Measurements from ENCODE around the gene PLA2G12A. TPM values are rescaled to one million over a fixed set of nuclear protein-coding genes. Genes with fewer than 3 reads are reported as not detected.

Gene PLA2G12A
- total RNA-seq, 1 donor from 2014 or later, result 17.8 TPM

- Histone ChIP-seq H3K36me3 (no peaks in the 10 kb centered on the region), H3K27me3 (peaks cover 10% of the 10 kb centered on the region), H3K27ac (no peak overlapping the region), H3K9me3 (ENCODE audit: low read depth) (no peaks in the 10 kb centered on the region), H3K4me3 (peak overlapping the region; percentile 61), H2AFZ (replicated peaks) (peak overlapping the region; percentile 98), H3K4me1 (peaks cover 7% of the 10 kb centered on the region), H3K79me2 (ENCODE audit: low read depth) (peaks cover 41% of the 10 kb centered on the region), H3K9ac (no peak overlapping the region), H4K20me1 (ENCODE audit: low read depth) (no peaks in the 10 kb centered on the region), H3K4me2 (peak overlapping the region; percentile 97), H3F3A (ENCODE audit: low read depth) (peaks cover 10% of the 10 kb centered on the region)
- H3K4me1 Mint-ChIP-seq, result peaks cover 11% of the 10 kb centered on the region
- DNase-seq (ENCODE audit: low spot score), result peak; percentile 11
- H3K36me3 Mint-ChIP-seq, result no peaks in the 10 kb centered on the region
- peak overlapping the region; percentile 92 for H3K4me3 Mint-ChIP-seq
- H3K9me3 Mint-ChIP-seq, result no peaks in the 10 kb centered on the region
- no peak overlapping the region for H3K27ac Mint-ChIP-seq
- peaks cover 1% of the 10 kb centered on the region for H3K27me3 Mint-ChIP-seq (ENCODE audit: insufficient read depth, low read depth)
- TF ChIP-seq EZH2phosphoT487 (IDR thresholded peaks at IDR 0.05), result peak; percentile 33
- TF ChIP-seq CTCF (IDR thresholded peaks at IDR 0.05), result no peak
Measured at GRCh38 chr4:109729117-109729717, 653 bp downstream of the PLA2G12A start.

GRCh38 chr4:109728385-109728784, 1.5 kb downstream of the PLA2G12A start:
- Histone ChIP-seq H2AFZ (replicated peaks) (no peak overlapping the region), H3F3A (ENCODE audit: low read depth) (peaks cover 10% of the 10 kb centered on the region), H3K4me1 (peaks cover 7% of the 10 kb centered on the region), H3K4me2 (peak overlapping the region; percentile 97), H3K4me3 (peak overlapping the region; percentile 61), H3K79me2 (ENCODE audit: low read depth) (peaks cover 42% of the 10 kb centered on the region), H3K27me3 (peaks cover 10% of the 10 kb centered on the region), H3K36me3 (no peaks in the 10 kb centered on the region), H4K20me1 (ENCODE audit: low read depth) (no peaks in the 10 kb centered on the region), H3K27ac (no peak overlapping the region), H3K9me3 (ENCODE audit: low read depth) (no peaks in the 10 kb centered on the region), H3K9ac (no peak overlapping the region)
- Mint-ChIP-seq H3K9me3 (no peaks in the 10 kb centered on the region), H3K27ac (no peak overlapping the region), H3K36me3 (no peaks in the 10 kb centered on the region), H3K27me3 (ENCODE audit: insufficient read depth, low read depth) (no peaks in the 10 kb centered on the region), H3K4me3 (peak overlapping the region; percentile 92), H3K4me1 (peaks cover 11% of the 10 kb centered on the region)
- DNase-seq (ENCODE audit: low spot score), result no peak
- TF ChIP-seq CTCF (IDR thresholded peaks at IDR 0.05) (no peak), EZH2phosphoT487 (IDR thresholded peaks at IDR 0.05) (no peak), EZH2 (IDR thresholded peaks at IDR 0.05) (no peak)

- H3K9me3 Mint-ChIP-seq, result no peaks in the 10 kb centered on the region
- no peak overlapping the region for H2AFZ ChIP-seq (replicated peaks)
- H3K36me3 ChIP-seq, result no peaks in the 10 kb centered on the region
- no peaks in the 10 kb centered on the region for H3F3A ChIP-seq (ENCODE audit: low read depth)
- no peak overlapping the region for H3K4me3 ChIP-seq
- H3K36me3 Mint-ChIP-seq, result no peaks in the 10 kb centered on the region
- no peak overlapping the region for H3K9ac ChIP-seq
- peaks cover 4% of the 10 kb centered on the region for H3K4me1 Mint-ChIP-seq
- no peak for DNase-seq (ENCODE audit: low spot score)
- TF ChIP-seq EZH2phosphoT487 (IDR thresholded peaks at IDR 0.05), result no peak
- TF ChIP-seq CTCF (IDR thresholded peaks at IDR 0.05), result no peak
- no peak for TF ChIP-seq EZH2 (IDR thresholded peaks at IDR 0.05)
- no peak overlapping the region for H3K4me3 Mint-ChIP-seq
- H3K27ac Mint-ChIP-seq, result no peak overlapping the region
- H3K27me3 ChIP-seq, result no peaks in the 10 kb centered on the region
- no peaks in the 10 kb centered on the region for H3K27me3 Mint-ChIP-seq (ENCODE audit: insufficient read depth, low read depth)
- H4K20me1 ChIP-seq (ENCODE audit: low read depth), result no peaks in the 10 kb centered on the region
- H3K79me2 ChIP-seq (ENCODE audit: low read depth), result peaks cover 41% of the 10 kb centered on the region
- no peaks in the 10 kb centered on the region for H3K9me3 ChIP-seq (ENCODE audit: low read depth)
- no peak overlapping the region for H3K27ac ChIP-seq
- H3K4me2 ChIP-seq, result no peak overlapping the region
- no peaks in the 10 kb centered on the region for H3K4me1 ChIP-seq
Measured at GRCh38 chr4:109723110-109723509, 6.8 kb downstream of the PLA2G12A start.
